HG02759 (cell line): ENCODE results near the gene ARHGEF37.

Experiments
- ATAC-seq: cut with Tn5 transposase; IDR thresholded peaks from one replicate; pipeline ENCODE4 v1.9.1; 2021; ENCODE audit warnings: mild to moderate bottlenecking, moderate library complexity; ENCODE audit not compliant: unreplicated experiment

ARHGEF37 gene

GRCh38 chr5:149627070-149627469, 45.8 kb downstream of the ARHGEF37 start:
- no peak for ATAC-seq

DNA sequence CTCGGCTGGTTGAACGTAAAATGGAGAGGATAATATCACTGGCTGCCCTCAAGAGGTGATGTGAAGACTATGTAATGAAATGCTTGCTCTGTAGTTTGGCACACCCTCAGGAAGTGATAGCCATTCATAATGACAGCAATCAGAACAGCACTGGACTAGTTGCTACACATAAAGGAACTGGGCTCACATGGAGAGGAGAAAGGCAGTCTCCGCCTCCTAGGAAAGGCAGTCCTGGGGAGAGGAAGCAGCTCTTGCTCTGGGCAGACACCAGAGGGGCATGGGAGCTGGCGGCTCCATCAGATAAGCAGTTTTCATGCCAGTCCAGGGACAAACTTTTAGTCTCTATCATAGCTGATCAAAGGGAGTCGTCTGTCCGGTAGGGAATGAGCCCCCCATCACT, 46.9 kb downstream of the ARHGEF37 start:
- no peak for ATAC-seq

DNA sequence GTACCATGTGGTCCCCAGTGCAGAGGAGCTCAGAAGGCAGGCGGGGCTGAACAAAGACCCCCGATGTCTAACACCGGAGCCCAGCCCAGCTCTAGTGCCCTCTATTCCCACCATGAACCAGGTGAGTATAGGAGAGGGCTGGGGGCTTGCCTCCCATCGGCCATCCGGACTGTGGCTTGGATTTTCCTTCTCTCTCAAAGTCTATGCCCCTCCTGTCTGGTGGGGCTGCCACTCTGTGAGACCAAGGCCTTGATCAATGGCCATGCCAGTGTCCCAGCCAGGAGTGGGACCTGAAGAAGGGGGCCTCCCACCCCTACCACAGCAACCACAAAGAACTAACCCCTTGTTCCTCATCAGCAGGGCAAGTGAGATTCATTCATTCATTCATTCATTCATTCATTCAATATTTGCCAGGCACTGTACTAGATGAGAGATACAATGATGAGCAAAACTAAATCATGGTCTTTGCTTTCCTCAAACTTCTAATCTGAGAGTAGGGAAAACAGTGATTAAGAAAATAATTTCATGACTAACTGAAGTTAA, 47.6 kb downstream of the ARHGEF37 start:
- ATAC-seq, result no peak

GRCh38 chr5:149629421-149629820, 48.1 kb downstream of the ARHGEF37 start:
- ATAC-seq, result no peak

- no peak for ATAC-seq
Observed at GRCh38 chr5:149630337-149630736, 49.0 kb downstream of the ARHGEF37 start.

- no peak for ATAC-seq
Observed at GRCh38 chr5:149631506-149631905, 50.2 kb downstream of the ARHGEF37 start.

DNA sequence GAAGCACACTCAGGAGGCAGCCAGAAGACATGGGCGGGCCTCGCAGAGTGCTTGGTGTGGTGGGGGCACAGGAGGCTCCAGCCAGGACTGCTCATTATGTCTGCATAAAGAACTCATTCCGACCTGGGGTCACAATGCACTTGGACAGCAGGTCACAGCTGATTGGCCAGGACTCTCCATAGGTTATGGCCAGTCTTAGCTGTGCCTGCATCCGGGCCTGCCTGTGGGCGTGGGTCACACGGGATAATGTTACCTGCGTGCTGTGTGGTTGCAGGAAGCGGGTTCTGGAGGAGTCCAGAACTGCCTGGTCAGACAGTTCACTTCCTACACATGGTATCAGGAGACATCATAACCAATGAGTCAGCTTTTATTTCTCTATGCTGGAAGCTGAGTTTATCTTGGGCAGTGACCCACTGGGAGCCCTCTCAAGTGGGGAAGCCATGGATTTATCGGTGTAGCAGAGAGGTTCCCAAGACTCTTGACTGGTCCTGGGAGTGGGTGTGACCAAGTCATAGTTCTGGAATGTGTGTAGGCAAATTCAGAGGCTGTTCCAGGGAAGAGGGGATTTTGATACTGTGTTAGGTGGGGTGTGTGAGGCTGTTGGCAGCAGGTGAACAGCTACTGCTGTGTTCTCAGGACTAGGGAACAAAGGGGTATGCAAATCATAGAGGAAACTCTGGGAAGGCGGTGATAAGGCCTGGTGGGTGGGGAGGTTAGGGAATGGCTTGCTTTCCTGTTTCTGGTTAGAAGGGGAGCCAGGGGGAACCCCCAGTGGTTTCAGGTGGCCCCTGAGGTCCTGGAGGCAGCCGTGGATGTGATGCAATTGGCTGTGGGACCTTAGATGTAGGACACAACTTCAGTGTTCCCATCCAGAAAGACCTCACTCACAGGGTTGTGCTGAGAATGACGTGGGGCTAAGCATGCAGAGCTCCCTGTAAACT, 51.3 kb downstream of the ARHGEF37 start:
- ATAC-seq, result no peak

GRCh38 chr5:149633476-149634350, 52.4 kb downstream of the ARHGEF37 start:
- no peak for ATAC-seq

DNA sequence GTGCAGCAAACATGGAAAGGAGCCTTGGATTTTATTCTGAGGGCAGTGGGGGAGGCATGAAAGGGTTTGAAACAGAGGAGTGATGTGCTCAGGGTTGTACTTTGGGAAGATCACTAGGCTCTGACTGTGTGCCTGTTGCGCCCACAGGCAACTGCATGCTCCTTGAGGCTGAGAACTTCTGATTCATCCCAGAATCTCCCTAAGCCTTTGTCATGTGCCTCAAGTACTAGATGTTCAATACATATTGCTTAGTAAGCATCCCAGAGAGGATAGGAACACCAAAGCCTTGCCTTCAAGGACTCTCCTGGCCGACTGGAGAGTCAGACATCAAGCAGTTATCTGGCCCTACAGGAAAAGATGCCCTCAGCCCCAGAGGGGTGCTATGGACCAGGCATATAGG, 54.1 kb downstream of the ARHGEF37 start:
- no peak for ATAC-seq

DNA sequence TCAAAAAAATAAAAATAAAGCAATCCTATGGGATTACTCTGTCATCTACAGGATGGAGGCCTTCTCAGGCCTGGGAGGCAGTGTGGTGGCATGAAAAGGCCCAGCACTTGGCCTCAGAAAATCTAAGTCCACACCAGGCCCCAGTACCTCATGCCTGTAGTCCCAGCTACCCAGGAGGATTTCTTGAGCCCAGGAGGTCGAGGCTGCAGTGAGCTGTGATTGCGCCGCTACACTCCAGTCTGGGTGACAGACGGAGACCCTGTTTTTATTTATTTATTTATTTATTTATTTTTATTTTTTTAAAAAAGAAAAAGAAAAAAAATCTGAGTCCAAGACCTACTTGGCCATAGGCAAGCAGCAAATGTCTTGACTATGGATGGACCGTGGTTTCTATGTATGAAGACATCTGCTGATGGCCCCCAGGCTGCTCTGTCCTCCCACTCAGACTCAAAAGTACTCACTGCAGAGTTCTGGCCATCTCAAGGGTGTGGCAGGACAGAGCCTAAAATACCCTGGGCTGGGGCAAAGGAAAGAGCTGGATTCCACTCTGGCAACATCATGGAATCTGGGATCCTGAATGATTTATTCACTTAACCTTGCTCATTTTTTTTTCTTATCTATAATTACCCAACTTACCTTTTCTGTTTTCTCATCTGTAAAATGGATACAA, 55.0 kb downstream of the ARHGEF37 start:
- ATAC-seq, result no peak

GRCh38 chr5:149636861-149637246, 55.6 kb downstream of the ARHGEF37 start:
- ATAC-seq, result peak; percentile 67

DNA sequence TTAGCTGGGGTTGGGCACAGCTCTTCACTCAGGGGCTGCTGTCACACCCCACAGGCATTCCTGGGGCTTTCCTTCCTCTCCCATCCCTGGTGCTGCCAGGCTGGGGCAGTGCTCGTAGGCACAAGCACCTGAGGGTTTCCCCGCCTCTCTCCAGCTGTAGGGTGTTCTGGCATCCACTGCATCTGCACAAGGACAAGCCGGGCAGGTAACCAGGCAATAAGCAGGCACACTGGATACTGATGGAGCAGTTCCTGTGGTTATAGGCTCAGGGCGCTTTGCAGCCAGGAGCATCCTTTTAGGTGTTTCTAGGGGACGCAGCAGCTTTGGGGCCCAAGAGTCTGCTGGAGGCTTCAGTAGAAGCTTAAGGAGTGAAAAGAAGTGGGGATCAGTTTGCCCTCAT, 56.8 kb downstream of the ARHGEF37 start:
- ATAC-seq, result no peak

DNA sequence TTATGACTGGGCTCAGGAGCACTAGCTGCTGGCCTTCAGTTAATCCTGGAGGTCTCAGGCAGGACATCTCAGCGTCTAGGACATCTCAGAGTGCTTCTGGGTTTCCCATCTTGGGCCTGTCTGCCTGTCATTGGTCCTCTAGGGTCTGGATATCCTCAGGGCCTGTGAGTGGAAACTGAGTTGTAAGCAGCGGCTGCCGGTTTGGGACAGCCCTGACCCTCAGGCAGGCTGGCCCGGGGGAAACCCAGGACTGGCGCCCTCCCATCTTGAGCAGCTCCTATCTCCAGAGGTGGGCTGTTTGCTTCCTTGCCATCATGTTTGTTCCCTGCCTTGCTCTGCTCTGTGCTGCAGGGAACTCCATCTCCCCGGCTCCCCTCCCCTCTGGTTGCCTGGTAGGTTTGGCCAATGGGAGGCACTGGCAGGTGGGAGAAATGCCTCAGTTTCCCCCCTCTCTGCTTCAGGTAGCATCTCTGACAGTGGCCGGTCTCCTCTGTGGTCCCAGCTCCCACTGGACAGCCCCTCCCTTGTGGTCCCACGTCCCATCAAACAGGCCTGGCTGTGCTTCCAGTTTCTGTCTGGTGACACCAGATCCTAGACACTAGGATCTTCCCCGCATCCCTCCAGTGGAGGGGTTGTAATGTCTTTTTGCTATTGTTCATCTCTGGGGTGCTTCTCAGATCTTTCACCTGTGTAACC, 57.4 kb downstream of the ARHGEF37 start:
- ATAC-seq, result no peak

- no peak for ATAC-seq
Observed at GRCh38 chr5:149639737-149640136, 58.4 kb downstream of the ARHGEF37 start.

DNA sequence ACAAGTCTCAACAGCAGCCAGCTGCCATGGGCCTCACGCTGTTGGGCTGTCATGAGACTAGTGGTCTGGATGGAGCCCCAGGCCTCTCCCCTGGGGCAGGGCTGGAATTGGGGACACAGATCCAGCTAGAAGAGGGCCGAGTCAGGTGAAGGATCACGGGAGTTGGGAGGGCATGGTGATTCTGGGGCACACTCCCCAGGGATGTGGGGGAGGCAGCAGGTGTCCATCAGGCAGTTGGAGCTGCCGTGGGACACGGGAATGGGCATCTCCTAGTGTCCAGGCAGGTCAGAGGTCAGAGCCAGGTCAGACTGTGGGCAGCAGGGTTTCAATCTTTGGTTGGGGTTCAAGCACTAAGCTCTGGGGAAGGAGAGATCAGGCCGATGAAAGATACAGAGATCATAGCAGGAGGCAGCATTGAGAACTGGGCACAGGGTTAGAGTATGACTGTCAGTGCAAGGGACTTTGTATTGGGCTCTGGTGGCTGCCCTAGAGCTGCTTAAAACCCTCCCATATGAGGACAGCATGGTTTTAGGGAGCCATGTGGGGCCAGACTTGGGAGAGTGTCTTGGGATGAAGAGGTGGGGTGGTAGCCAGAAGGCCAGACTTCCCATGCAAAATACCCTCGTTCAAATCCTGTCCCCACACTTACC, 59.2 kb downstream of the ARHGEF37 start:
- no peak for ATAC-seq

DNA sequence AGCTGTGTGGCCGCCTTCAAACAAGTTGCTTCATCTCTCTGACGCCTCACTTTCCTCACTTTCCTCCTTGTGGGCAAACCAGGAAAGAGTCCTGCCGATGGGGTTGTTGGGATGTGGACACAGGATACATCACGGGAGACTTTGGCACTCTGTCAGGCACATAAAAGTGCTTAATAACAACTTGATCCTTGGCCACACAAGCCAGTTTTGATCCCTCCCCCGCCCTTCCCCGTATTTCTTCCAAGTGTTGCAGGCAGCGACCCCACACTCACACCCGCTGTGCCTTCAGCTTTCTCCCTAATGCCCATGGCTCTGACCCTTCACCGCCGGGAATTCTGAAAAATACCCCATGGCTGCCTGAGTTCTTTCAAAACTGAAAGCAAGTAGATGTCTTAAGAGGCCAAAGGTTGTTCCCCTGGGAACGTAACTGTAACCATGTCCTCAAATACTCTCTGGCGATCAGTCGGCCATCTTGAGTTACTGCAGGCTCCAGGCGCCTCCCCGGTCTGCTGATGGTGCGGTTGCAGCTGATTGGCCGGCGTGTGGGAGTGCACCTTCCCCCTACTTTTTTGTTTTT, 59.8 kb downstream of the ARHGEF37 start:
- no peak for ATAC-seq

DNA sequence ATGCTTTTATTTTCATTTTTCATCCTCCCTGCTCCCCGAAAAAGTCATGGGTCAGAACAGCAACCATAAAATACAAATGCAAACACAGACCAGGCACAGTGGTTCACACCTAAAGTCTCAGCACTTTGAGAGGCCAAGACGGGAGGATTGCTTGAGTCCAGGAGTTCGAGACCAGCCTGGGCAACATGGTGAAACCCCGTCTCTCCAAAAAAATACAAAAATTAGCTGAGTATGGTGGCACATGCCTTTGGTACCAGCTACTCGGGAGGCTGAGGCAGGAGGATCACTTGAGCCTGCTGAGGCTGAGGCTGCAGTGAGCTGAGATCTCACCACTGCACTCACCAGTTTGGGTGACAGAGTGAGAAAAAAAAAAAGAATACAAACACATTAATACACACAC, 60.3 kb downstream of the ARHGEF37 start:
- ATAC-seq, result no peak

DNA sequence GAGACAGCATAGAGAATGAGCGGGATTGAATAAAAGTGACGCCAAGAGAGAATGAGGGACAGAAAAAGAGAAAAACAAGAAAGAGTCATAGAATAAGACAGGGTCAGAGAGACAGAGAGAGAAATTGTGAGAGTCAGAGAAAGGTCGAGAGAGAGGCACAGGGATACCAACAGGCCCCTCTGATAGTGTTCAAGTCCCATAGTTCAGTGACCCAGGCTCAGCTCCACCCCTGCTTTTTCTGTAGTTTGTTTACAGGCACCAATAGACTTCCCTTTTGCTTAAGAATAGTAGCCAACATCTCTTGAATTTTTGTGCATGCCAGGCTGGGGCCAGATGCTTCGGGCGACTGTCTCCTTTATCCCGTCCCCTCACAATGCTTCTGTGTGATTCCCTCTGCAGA, 62.5 kb downstream of the ARHGEF37 start:
- ATAC-seq, result no peak

GRCh38 chr5:149644629-149645028, 63.3 kb downstream of the ARHGEF37 start:
- no peak for ATAC-seq

- no peak for ATAC-seq
Observed at GRCh38 chr5:149645236-149645635, 63.9 kb downstream of the ARHGEF37 start.
